AG04449 (cell line): ENCODE measurements around the gene MANEA.

Experiments
- CTCF ChIA-PET: fragments of 350-600 bp; formaldehyde crosslinking; extraction: SDS; loops from one replicate; lab custom pipeline; 2021; ENCODE audit warnings: antibody characterized with exemption; lab: Yijun Ruan, JAX
- POLR2A ChIA-PET: fragments of 400-600, 350-600 bp; formaldehyde crosslinking; extraction: SDS; loops from one replicate; lab custom pipeline; 2020; ENCODE audit warnings: antibody characterized with exemption, inconsistent platforms; lab: Yijun Ruan, JAX
- DNase-seq: peaks from one replicate; pipeline ENCODE4 v3.0.0-alpha.2; 2010; ENCODE audit warnings: low read depth, low spot score
- H3K4me3 ChIP-seq: 2 replicates; pipeline ENCODE4 v1.5.1; 2011; ENCODE audit warnings: low read depth, mild to moderate bottlenecking, control low read depth, low read length
- TF ChIP-seq, protein P1 (sequence below): IDR thresholded peaks from one replicate; pipeline ENCODE4 v1.5.1; 2011; ENCODE audit warnings: mild to moderate bottlenecking, moderate library complexity, low read length, control low read depth, inconsistent platforms; ENCODE audit not compliant: insufficient read depth; ENCODE audit errors: missing control alignments

Gene MANEA

GRCh38 chr6:95599706-95600105, 22.4 kb downstream of the MANEA start:
- no peak overlapping the region for H3K4me3 ChIP-seq
- CTCF ChIA-PET = no interaction called here
- TF ChIP-seq, protein P1, sequence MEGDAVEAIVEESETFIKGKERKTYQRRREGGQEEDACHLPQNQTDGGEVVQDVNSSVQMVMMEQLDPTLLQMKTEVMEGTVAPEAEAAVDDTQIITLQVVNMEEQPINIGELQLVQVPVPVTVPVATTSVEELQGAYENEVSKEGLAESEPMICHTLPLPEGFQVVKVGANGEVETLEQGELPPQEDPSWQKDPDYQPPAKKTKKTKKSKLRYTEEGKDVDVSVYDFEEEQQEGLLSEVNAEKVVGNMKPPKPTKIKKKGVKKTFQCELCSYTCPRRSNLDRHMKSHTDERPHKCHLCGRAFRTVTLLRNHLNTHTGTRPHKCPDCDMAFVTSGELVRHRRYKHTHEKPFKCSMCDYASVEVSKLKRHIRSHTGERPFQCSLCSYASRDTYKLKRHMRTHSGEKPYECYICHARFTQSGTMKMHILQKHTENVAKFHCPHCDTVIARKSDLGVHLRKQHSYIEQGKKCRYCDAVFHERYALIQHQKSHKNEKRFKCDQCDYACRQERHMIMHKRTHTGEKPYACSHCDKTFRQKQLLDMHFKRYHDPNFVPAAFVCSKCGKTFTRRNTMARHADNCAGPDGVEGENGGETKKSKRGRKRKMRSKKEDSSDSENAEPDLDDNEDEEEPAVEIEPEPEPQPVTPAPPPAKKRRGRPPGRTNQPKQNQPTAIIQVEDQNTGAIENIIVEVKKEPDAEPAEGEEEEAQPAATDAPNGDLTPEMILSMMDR = no peak
- no peak for DNase-seq
- POLR2A ChIA-PET = no interaction called here

DNA sequence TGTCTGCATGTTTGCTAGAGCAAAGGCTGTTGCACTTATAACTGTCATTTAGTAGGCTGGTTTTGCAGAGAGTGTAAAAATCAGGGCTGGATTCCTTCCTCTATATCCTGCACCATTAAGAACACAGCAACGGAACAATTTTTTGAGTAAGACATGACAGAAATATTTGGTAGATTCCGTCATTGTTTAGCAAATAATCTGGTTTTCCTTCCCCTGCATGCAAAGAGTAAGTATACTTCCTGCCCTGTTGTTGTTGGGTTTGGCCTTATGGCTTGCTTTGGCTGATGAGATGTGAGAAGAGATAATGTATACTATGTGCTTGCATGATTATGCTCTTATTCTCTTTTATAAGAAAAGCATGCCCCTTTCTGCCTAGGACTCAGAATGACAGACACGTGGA, 23.8 kb downstream of the MANEA start:
- DNase-seq = no peak
- no peak overlapping the region for H3K4me3 ChIP-seq
- ChIA-PET CTCF (no interaction called here), POLR2A (no interaction called here)
- TF ChIP-seq, protein P1 = no peak

- ChIA-PET CTCF (no interaction called here), POLR2A (no interaction called here)
- TF ChIP-seq, protein P1 = no peak
- no peak for DNase-seq
- no peak overlapping the region for H3K4me3 ChIP-seq
Observed at GRCh38 chr6:95614094-95614493, 36.8 kb downstream of the MANEA start.

GRCh38 chr6:95629551-95629950, 52.2 kb downstream of the MANEA start:
- no peak overlapping the region for H3K4me3 ChIP-seq
- POLR2A ChIA-PET = no interaction called here
- DNase-seq = no peak
- CTCF ChIA-PET = no interaction called here
- TF ChIP-seq, protein P1 = no peak

DNA sequence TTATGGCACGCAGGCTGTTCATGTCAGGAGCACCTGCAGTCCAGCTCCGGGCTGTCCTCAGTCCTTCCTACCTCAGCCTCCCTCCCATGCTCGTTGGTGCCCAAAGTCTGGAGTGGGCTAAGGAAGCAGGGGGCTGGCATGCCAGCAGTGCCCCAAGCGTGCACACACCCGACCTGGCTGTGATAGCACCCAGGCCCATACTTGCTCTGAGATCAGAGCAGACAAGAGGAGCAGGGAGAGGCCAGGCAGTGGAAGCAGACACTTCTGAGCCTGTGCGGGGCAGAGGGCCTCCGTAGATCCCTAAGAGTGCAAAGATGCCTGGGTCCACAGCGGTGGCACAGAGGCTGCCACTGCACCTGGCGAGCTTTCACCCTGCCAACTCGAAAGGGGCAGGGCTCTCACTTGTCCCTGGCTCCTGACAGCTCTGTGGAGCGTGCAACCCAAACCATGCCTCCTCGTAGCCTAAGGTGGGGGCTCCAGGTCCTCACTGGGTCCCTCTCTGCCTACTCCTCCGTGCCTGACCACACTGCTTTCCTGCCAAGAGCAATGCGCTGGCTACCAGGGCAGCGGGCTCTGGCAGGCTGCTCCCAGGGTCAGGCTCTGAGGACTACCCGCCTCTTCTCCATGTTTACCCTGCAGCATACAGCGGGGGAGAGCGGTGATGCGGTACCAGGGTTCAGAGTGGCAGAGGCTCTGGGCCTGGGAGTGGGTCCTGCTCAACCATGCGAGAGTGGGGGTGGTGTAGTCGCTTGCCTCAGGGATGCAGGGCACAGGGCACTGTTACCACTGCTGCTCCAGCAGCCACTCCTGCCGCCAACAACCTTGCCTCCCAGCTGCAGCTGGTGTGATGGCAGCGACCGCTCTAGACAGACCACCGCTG, 59.5 kb downstream of the MANEA start:
- no peak overlapping the region for H3K4me3 ChIP-seq
- TF ChIP-seq, protein P1 = no peak
- DNase-seq = no peak
- CTCF ChIA-PET = no interaction called here
- POLR2A ChIA-PET = no interaction called here

- CTCF ChIA-PET = no interaction called here
Observed at GRCh38 chr6:95648636-95649035, 71.3 kb downstream of the MANEA start.

More at GRCh38 chr6:95648636-95649035, 71.3 kb downstream of the MANEA start:
- POLR2A ChIA-PET = no interaction called here
- TF ChIP-seq, protein P1 = no peak
- no peak for DNase-seq
- H3K4me3 ChIP-seq = no peak overlapping the region
